ENCODE results near the gene CTBS.

Gene CTBS

GRCh38 chr1:84505493-84506001 lies 68.7 kb downstream of the CTBS start:
- DNase-seq: no peak

- no peak for DNase-seq
Observed at GRCh38 chr1:84504580-84505492, 69.4 kb downstream of the CTBS start.

- DNase-seq: no peak
Observed at GRCh38 chr1:84502927-84503326, 71.3 kb downstream of the CTBS start.

Data from effector CD8-positive, alpha-beta T cell (primary cell).